AG09319 (cell line): ENCODE results near the gene PCSK2.

Experiments used
- DNase-seq: peaks from one replicate; pipeline ENCODE4 v3.0.0-alpha.2; 2010; ENCODE audit warnings: low read depth; ENCODE audit errors: extremely low read depth
- TF ChIP-seq, protein P1 (sequence below): IDR thresholded peaks from 2 replicates; pipeline ENCODE4 v1.5.1; 2011; ENCODE audit warnings: low read depth, mild to moderate bottlenecking, inconsistent platforms, low read length, moderate library complexity

The PCSK2 gene

DNA sequence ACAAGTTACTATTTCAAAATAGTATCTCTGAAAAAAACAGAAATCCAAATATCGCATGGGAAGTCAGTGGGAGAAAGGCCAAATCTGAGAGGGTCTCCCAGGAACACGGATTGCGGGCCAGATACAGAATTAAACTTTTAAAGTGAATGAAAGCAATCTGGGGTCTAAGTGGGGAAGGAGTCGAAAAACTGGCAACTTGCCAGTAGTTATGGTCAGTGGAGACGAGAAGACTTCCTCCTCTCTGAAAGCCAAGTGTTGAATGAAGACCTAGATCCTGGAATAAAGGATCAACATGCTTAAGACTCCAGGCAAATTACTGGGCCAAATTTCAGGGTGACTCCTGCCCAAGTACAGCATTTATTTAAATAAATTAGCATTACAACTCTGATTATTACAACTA, 180.7 kb downstream of the PCSK2 start:
- TF ChIP-seq, protein P1, sequence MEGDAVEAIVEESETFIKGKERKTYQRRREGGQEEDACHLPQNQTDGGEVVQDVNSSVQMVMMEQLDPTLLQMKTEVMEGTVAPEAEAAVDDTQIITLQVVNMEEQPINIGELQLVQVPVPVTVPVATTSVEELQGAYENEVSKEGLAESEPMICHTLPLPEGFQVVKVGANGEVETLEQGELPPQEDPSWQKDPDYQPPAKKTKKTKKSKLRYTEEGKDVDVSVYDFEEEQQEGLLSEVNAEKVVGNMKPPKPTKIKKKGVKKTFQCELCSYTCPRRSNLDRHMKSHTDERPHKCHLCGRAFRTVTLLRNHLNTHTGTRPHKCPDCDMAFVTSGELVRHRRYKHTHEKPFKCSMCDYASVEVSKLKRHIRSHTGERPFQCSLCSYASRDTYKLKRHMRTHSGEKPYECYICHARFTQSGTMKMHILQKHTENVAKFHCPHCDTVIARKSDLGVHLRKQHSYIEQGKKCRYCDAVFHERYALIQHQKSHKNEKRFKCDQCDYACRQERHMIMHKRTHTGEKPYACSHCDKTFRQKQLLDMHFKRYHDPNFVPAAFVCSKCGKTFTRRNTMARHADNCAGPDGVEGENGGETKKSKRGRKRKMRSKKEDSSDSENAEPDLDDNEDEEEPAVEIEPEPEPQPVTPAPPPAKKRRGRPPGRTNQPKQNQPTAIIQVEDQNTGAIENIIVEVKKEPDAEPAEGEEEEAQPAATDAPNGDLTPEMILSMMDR: no peak
- DNase-seq: no peak

- TF ChIP-seq, protein P1: no peak
- DNase-seq: no peak
These were observed 190.4 kb downstream of the PCSK2 start for GRCh38 chr20:17417225-17417624.

DNA sequence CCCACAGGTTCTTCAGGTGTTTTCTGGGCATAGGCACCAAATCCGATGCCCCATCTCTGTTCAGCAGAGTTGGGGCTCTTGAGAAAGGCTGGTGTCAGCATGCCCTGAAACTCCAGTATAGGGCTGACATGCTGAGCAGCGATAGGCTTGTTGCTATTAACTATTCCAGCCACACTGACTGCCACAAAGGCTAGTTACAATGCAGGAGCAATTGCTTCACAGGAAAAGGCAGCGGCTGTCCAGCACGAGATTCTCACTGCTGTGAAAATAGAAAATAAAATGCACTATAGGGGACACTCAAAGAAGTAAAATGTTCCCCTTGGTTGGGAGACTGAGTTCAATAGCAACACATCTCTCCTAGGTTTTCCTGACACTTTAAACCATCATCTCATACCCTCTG, 191.9 kb downstream of the PCSK2 start:
- TF ChIP-seq, protein P1: no peak
- DNase-seq: no peak

- DNase-seq: no peak
- TF ChIP-seq, protein P1: no peak
These were observed 192.7 kb downstream of the PCSK2 start for GRCh38 chr20:17419479-17420041.

DNA sequence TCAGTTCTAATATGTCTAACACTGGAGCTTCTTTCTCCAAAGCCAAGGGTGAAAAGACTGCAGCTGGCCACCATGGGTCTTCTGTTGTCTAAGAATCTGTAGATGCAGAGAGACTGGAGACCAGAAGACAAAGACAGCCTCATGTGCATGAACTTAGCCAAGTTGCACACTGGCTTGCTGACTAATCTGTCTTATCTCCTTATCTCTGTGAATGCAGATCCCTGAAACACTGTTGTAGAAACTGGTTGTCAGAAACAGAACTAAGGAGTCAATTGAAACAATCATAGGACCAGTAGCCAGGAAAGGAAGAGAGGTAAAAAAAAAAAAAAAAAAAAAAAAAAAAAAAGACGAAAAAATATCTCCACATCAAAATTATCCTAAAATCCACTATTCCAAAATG, 194.7 kb downstream of the PCSK2 start:
- TF ChIP-seq, protein P1: no peak
- DNase-seq: no peak

GRCh38 chr20:17423782-17424181, 196.9 kb downstream of the PCSK2 start:
- TF ChIP-seq, protein P1: no peak
- DNase-seq: no peak

DNA sequence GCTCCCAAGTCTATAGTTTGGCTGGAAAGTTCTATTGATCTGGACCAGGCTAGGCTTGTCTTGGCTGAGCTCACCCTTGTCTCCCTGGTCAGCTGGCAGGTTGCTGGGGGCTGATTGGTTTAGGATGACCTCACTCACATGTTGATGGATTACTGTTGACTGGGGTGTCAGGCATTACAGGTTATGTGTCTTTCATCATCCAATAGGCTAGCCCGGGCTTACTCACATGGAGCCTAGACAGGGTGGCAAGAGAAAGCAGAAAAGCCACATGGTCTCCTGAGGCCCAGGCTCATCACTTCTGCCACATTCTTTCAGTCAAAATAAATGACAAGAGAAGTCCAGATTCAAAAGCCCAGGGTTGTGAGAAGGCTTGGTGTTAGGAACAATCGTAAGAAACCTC, 200.8 kb downstream of the PCSK2 start:
- TF ChIP-seq, protein P1: no peak
- no peak for DNase-seq
